Measurements from ENCODE around the gene ACO1.

DNA sequence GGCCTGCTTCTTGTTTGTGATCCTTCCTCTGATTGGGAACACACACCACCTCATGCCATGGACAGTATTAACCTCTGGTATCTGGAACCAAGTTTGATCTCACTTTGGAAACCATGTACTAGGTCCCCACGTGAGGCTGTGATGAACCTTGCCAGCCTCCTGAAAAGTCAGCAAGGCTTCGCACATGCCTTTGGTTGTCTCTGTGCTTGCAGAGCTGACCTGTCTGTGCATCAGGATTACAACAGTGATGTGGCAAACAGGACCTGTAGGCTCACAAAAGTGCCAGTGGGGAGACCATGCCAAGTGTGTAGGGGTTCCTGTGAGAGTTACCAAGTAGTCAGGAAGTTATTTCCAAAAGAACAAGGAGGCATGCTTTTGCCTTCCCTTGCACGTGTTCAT is 1.4 kb downstream of the ACO1 start:
- TF ChIP-seq, protein P1, sequence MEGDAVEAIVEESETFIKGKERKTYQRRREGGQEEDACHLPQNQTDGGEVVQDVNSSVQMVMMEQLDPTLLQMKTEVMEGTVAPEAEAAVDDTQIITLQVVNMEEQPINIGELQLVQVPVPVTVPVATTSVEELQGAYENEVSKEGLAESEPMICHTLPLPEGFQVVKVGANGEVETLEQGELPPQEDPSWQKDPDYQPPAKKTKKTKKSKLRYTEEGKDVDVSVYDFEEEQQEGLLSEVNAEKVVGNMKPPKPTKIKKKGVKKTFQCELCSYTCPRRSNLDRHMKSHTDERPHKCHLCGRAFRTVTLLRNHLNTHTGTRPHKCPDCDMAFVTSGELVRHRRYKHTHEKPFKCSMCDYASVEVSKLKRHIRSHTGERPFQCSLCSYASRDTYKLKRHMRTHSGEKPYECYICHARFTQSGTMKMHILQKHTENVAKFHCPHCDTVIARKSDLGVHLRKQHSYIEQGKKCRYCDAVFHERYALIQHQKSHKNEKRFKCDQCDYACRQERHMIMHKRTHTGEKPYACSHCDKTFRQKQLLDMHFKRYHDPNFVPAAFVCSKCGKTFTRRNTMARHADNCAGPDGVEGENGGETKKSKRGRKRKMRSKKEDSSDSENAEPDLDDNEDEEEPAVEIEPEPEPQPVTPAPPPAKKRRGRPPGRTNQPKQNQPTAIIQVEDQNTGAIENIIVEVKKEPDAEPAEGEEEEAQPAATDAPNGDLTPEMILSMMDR (optimal IDR thresholded peaks at IDR 0.05 in 1 of 3, IDR thresholded peaks at IDR 0.05 in 1 of 3, conservative IDR thresholded peaks at IDR 0.05 in 1 of 3; ENCODE audit: extremely low read depth in 1 of 3, insufficient read depth in 2 of 3, low read length in 3 of 3) = no peak
- no peak for TF ChIP-seq EZH2 (IDR thresholded peaks at IDR 0.05; ENCODE audit: low read length)

Data from keratinocyte (primary cell).